Limb (tissue), 2 donors: Measurements from ENCODE around the gene WDR20.
"Not testable (repeated sequence)": the region's sequence is repeated elsewhere in the genome, so short reads cannot be mapped to it uniquely, and the experiment has no call there.

Source experiments
- DNase-seq, 2 donors: peaks; one replicate each; pipeline ENCODE4 v3.0.0-alpha.2; 2016; ENCODE audit errors: extremely low spot score in 2 of 2

WDR20 gene

DNA sequence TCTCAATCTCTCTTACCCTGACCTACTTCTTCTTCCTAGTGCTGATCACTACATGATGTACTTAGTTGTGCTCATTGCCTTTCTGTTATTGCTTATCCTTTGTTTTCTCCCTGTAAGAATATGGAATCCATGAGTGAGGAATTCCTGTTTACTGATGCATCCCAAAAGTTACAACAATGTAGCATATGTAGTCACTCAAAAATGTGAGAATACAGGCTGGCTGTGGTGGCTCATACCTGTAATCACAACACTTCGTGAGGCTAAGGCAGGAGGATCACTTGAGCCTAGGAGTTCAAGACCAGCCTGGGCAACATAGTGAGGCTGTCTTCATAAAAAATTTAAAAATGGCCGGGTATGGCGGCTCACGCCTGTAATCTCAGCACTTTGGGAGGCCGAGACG is 8.0 kb upstream of the WDR20 start:
- DNase-seq = no peak

DNA sequence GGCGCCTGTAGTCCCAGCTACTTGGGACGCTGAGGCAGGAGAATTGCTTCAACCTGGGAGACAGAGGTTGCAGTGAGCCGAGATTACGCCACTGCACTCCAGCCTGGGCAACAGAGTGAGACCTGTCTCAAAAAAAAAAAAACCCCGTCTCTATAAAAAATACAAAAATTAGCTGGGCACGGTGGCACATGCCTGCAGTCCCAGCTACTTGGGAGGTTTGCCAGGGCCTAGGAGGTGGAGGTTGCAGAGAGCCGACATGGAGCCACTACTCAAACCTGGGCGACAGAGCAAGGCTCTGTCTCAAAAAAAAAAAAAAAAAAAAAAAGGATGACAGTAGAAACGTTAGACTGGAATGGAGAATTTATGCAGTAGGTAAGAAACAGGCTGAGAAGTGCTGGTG is 5.7 kb upstream of the WDR20 start:
- DNase-seq = not testable (repeated sequence)

DNA sequence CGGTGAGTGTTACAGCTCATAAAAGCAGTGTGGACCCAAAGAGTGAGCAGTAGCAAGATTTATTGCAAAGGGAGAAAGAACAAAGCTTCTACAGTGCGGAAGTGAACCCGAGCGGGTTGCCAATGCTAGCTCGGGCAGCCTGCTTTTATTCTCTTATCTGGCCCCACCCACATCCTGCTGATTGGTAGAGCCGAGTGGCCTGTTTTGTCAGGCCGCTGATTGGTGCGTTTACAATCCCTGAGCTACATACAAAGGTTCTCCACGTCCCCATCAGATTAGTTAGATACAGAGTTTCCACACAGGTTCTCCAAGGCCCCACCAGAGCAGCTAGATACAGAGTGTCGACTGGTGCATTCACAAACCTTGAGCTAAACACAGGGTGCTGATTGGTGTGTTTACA is 5.0 kb upstream of the WDR20 start:
- DNase-seq = not testable (repeated sequence)

- DNase-seq = not testable (repeated sequence)
Observed at GRCh38 chr14:102135456-102135855, 4.2 kb upstream of the WDR20 start.

DNA sequence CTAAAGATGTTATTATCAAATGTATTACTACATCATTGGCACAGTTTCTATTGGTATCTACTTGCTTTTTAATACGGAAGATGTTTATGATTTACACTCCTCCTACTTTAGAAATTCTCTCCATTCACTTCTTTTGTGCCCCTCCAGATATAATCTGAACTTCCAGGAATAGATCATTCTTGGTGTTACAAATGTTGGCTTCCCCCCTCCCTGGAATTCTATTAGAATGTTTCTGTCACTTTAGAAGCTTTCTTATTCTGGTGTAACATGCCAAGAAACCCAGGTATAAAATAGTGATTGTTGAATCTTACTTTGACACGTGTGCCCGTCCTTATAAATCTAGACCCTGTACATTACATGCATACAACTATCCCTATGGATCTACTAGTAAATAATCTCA is 1.2 kb upstream of the WDR20 start:
- no peak for DNase-seq

- DNase-seq = no peak
Observed at GRCh38 chr14:102138961-102139285, 774 bp upstream of the WDR20 start.

DNA sequence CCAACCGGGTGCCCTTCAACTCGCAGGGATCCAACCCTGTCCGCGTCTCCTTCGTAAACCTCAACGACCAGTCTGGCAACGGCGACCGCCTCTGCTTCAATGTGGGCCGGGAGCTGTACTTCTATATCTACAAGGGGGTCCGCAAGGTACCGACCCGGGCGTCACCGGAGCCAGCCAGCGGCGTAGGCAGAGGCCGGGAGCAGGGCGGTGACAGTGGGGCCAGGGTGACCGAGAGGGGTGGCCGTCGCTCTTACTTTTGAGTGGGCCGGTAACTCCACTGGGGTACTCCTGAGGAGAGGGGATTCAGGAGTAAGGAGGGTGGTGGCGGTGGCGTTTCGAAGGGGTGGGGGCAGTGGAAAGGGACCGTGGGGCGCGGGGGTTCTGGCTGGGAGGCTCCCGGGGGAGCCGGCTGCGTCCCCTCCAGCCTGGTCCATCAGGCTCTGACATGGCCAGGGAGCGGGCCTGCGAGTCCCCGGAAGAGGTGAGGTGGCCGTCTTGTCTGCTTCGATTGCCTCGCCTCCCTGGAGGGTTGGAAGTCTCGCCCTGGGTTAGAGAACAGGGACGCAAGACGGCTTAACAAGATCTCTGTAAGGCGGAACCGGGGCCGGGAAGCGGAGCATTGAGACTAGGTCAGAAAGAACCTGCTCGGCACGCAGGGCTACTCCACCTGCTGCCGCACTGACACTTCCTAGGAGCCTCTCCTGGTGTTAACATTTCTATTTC is 491 bp downstream of the WDR20 start:
- no peak for DNase-seq

DNA sequence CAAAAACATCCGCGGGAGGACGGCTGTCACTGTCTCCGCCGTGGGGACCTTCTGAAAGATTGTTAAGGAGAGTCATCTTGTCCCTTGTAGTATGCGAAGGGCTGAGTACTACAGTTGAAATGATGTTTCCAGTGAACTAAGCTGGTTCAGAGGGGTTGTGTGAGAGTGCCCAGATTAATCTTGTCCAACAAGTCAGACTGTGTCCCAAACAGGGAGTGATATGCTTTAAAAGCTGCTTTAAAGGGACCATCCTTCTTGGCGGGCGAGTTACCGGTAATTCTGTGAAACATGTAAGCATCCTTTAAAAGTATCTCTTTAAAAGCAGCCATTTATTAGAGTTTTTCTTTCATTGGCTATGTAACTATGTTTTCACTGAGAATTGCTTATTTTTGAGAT is 1.1 kb downstream of the WDR20 start:
- no peak for DNase-seq

GRCh38 chr14:102141797-102142196 is 2.1 kb downstream of the WDR20 start:
- no peak for DNase-seq

- DNase-seq = no peak
Observed at GRCh38 chr14:102144914-102145313, 5.2 kb downstream of the WDR20 start.

DNA sequence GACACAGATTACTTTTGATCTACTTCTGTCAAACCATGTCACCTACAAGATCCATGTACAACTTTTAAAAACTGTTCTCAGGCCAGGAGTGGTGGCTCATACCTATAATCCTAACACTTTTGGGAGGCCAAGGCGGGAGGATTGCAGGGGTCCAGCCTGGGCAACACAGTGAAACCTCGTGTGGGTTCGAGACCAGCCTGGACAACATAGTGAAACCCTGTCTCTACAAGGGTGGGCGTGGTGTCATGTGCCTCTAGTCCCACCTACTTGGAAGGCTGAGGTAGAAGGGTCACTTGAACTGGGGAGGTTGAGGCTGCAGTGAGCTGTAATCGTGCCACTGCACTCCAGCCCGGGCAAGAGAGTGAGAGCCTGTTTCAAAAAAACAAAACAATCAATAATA is 5.7 kb downstream of the WDR20 start:
- DNase-seq = no peak

GRCh38 chr14:102146423-102146822 is 6.7 kb downstream of the WDR20 start:
- no peak for DNase-seq

DNA sequence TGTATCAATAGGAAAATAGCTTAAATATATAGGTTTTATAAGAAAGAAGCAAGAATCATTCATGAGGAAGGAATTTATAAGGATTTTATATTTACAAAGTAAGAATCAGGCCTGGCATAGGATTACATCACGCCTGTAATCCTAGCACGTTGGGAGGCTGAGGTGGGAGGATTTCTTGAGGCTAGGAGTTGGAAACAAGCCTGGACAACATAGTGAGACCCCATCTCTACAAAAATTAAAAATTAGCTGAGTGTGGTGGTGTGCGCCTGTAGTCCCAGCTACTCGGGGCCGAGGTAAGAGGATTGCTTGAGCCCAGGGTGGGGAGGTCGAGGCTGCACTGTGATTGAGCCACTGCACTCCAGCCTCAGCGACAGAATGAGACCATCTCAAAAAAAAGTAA is 10.4 kb downstream of the WDR20 start:
- DNase-seq = no peak

DNA sequence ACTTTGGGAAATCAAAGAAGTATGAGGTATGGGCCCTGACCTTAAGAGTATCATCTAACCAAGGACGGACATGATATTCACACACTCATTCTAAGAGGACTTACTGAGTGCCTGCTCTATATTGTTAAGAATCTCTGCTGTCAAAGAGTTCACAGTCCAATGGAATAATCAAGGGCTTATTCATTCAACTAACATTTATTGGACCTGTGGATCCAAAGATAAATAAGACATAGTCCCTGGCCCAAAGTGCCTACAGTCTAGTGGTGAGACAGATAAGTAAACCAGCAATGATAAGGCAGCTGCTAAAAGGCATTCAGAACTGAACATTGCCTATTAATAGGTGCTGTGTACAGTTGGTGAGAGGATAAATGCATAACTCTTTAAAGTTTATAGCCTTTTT is 11.0 kb downstream of the WDR20 start:
- no peak for DNase-seq

GRCh38 chr14:102151411-102151810 is 11.7 kb downstream of the WDR20 start:
- DNase-seq = not testable (repeated sequence)

GRCh38 chr14:102154121-102154520 is 14.4 kb downstream of the WDR20 start:
- no peak for DNase-seq

DNA sequence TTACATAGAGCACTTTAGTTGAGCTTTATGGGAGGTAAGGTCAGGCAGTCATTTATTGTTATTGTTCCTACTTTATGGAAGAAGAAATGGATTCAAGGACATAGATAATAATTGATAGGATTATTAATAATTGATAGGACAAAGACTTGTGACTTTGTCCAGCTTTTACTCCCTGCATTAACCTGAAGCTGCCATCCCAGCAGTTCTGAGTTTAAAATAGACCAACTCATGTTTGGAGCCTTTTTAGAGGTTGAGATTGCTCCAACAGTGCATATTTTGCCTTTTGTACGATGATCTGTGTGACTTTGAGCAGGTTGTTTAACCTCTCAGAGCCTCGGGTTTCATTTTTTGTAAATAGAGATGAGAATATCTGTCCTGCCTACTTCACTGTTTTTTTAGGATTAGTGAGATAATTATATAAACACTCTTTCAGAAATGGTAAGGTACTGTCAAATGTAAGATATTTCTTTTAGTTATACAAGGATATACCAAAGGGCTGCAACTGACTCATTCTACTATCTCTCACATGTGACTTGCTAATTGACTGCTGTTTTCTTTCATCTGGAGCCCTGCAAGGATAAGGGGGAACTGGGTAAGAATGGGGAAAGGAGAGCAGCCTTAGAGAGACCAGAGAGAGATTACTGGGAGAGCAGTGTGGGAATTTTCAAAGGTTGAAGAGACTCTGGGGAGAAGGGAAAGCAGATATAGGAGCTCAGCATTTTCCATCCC is 15.3 kb downstream of the WDR20 start:
- DNase-seq = no peak

DNA sequence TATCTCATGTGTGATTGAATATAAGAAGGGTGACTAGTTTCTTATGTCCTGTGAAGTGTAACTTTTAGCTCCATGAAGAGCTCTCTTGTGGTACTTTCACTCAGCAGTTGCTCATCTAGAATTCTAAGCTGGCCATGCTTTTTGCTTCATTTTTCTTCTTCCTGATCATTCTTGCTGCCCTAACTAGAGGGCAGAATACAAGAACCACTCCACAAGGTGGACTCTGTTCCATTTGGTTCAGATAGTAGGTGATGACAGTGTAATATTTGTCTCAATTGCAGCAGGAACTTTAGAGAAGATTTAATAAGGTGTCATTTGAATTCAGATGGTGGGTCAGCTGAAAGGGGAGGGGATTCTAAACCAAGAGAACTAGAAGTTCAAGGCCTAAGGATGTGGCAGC is 17.6 kb downstream of the WDR20 start:
- DNase-seq = no peak

DNA sequence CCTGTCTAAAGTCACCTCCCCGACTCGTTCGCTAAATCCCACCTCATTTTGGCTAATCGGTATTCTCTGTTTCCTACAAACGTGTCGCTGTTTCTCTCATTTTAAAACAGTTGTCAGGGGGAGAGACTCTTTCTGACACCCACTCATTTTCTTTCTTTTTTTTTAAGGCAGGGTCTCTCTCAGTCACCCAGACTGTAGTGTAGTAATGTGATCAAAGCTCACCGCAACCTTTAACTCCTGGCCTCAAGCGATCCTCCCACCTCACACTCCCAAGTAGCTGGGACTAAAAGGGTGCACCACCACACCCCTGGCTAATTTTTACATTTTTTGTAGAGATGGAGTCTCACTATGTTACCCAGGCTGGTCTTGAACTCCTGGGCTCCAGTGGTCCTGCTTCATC is 19.1 kb downstream of the WDR20 start:
- DNase-seq = no peak

GRCh38 chr14:102159841-102160240 is 20.1 kb downstream of the WDR20 start:
- DNase-seq = no peak

DNA sequence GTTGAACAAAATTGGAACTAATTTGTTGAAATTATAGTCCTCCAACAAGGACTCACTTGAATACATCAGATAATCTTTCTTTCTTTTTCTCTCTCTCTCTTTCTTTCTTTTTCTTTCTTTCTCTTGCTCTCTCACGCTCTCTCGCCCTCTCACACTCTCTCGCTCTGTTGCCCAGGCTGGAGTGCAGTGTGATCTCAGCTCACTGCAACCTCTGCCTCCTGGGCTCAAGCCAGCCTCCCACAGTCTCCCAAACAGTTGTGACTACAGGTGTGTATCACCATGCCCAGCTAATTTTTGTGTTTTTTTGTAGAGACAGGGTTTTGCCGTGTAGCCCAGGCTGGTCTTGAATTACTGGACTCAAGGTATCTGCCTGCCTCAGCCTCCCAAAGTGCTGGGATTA is 22.8 kb downstream of the WDR20 start:
- no peak for DNase-seq

DNA sequence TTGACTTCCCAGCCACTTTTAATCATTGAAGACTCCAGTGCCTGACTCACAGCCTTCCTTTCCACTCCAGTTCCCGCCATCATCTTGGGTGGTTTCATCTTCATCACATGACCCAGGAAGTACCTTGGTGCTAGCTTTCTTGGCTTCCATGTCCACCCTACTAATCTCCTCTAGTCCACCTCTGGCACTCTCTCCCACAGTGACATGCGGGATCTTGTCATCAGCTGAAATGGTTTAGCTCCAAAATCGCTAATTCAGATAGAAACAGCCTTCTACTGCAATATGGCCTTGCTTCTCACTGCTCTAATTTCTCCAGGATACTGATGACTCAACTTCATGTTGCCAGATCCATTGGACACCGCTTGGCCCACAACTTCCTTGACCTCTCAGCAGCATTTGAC is 24.5 kb downstream of the WDR20 start:
- DNase-seq = no peak

DNA sequence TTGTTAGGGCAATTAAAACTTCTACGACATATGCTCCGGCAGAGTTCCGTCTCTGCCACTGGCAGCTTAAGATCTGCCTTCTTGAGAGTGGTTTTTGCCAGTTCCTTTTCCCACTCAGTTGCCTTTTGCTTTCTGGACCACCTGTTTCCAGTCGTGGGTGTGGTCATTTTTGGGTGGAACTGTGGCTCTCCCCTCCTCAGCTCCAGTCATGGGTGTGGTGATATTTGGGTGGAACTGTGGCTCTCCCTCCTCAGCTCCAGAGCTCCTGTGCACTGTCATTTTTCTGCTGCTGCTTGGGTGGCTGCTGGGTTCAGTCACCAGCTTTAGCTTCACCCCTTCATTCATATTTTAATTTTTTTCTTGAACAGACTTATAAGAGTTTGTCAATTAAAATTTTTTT is 25.3 kb downstream of the WDR20 start:
- DNase-seq = no peak
